HG03457 (cell line): ENCODE measurements around the gene EPS8L2.

Experiments
- ATAC-seq: cut with Tn5 transposase; IDR thresholded peaks from one replicate; pipeline ENCODE4 v1.9.1; 2021; ENCODE audit warnings: moderate number of reproducible peaks; ENCODE audit not compliant: unreplicated experiment

Gene EPS8L2

DNA sequence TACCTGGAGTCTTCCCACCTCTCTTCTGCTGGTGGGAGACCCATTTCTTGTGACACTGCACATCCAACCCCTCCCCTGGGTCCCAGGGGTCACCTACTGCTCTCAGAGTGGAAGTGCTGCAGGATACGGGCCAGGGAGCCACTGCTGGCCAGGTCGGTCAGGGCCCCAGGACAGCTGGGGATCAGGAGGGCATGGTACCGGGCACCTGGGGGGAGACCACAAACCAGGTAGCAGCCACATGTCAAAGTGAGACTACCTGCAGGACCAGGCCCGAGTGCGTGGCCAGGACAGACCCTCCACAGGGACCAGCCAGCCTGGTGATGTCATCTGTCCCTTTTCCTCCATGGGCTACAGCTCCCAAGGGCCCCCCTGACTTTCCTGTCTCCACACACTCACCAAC lies 67.4 kb downstream of the EPS8L2 start:
- ATAC-seq: no peak

DNA sequence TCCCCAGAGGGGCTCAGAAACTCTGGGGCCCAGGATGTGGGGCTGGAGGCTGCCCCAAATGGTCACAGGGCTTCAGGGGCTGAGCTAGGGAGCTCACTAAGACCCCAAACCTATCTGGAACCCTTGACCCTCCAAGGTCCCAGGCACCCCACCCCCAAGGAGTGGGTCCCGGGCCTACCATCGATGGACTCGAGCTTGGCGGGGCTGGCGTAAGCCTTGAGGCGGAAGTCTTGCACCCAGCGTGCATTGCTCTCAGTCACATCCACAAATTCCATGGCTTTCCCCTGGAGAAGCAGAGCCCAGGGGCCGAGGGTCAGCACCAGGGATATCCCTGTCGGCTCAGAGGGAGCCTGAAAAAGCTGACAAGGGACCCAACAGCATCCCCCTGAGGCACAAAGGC lies 67.8 kb downstream of the EPS8L2 start:
- no peak for ATAC-seq

DNA sequence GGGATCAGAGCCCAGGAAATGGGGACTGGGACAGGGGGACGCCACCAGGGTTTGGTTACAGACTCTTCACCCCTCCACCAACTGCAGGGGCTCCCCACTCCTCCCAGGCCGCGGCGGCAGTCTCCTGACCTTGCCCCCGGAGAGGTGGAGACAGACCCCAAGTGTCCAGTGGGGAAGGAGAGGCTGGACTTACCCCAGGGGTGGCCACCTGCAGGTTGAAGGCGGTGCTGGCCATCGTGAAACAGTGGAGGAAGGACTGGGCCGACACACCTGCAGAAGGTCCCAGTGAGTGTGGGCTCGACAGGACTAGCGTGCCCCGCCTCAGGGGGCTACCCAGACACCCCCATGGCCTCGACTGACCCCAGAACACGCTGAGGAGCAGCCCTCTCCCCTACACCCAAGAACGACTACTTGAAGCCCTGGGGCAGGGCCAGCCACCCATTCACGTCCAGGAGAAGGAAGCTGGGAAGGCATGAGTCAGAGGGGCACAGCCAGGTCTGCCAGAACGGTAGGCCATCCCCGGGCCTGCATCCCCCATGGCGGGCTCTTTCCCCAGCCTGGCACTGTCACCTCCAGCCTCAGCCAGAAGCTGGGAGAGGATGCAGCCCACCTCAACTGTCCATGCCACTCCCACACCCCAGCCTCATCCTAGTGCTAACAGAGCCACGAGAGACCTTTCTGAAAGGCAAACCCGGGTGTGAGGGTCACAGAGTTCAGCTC lies 69.0 kb downstream of the EPS8L2 start:
- ATAC-seq: no peak

- ATAC-seq: no peak
Observed at GRCh38 chr11:776263-776560, 70.2 kb downstream of the EPS8L2 start.

- peak; percentile 15 for ATAC-seq
Observed at GRCh38 chr11:776561-777287, 70.7 kb downstream of the EPS8L2 start.
